HFF-Myc (cell line): Measurements from ENCODE around the gene GRHL3.

Experiments used
- DNase-seq: peaks from one replicate; pipeline ENCODE4 v3.0.0-alpha.2; 2011; ENCODE audit warnings: low read depth; ENCODE audit errors: extremely low read depth
- H3K4me3 ChIP-seq: replicated peaks from 2 replicates; pipeline ENCODE4 v1.5.1; 2011; ENCODE audit warnings: low read depth, mild to moderate bottlenecking, control low read depth, low read length
- TF ChIP-seq, protein P1 (sequence below): IDR thresholded peaks from 2 replicates; pipeline ENCODE4 v1.5.1; 2012; ENCODE audit warnings: mild to moderate bottlenecking, low read depth, low read length, control low read depth; ENCODE audit errors: missing control alignments

GRHL3 gene

DNA sequence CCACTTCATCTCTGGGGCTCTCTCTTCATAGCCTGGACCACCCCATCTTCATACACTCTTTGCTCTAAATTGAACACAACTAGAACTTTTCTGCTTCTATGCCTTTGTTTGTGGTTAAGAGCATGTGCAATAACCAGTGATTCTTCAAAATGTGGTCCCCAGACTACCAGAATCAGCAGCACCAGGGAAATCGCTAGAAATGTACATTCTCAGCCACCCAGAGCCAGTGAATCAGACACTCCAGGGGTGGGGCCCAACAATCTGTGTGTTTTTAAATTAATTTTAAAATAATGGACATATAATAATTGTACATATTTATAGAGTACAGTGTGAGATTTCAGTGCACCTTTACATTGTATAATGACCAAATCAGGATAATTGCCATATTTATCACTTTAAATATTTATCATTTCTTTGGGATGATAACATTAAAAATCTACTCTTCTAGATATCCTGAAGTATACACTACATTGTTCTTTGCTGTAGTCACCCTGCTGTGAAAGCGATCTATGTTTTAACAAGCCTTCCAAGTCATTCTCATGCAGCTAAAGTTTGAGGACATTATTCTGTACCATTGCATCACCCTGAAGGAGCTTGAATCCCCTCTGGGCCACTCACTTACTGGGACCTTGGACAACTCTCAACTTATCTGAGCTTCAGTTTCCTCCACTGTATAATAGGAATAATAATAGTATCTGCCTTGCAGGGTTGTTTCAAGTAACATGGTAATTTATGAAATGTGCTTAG, 10.8 kb downstream of the GRHL3 start:
- H3K4me3 ChIP-seq: no peak overlapping the region
- TF ChIP-seq, protein P1, sequence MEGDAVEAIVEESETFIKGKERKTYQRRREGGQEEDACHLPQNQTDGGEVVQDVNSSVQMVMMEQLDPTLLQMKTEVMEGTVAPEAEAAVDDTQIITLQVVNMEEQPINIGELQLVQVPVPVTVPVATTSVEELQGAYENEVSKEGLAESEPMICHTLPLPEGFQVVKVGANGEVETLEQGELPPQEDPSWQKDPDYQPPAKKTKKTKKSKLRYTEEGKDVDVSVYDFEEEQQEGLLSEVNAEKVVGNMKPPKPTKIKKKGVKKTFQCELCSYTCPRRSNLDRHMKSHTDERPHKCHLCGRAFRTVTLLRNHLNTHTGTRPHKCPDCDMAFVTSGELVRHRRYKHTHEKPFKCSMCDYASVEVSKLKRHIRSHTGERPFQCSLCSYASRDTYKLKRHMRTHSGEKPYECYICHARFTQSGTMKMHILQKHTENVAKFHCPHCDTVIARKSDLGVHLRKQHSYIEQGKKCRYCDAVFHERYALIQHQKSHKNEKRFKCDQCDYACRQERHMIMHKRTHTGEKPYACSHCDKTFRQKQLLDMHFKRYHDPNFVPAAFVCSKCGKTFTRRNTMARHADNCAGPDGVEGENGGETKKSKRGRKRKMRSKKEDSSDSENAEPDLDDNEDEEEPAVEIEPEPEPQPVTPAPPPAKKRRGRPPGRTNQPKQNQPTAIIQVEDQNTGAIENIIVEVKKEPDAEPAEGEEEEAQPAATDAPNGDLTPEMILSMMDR: no peak
- no peak for DNase-seq

DNA sequence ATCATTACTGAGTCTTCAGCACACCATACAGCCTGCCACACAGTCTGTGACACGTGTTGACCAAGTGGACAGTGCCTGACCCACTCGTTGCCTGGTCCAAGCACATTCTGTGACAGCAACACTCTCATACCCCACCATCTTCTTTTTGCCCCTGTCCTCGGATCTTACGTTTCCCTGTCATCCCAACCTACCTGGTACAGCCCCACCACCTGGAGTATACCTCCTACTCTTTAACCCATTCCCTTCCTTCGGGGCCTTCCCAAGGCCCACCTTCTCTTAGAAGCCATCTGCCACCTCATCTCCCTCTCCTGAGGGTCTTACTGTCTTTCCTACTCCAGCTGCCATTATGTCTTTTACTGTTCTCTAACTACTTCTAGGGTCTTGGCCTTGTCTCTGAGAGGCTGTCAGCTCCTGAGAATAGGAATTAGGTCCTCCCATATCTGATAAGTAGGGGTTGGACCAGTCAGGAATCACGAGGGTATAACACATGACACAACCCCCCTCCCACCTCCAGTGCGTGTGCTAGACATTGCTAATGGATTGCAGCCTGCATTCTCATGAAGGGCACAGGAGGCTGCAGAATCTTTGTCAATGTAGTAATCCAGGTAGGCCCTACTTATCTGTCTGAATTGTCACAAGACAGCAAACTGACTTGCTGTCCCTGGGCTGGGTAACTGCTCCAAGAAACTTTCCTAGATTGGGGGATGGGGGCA, 13.0 kb downstream of the GRHL3 start:
- no peak overlapping the region for H3K4me3 ChIP-seq
- DNase-seq: no peak
- TF ChIP-seq, protein P1: no peak

DNA sequence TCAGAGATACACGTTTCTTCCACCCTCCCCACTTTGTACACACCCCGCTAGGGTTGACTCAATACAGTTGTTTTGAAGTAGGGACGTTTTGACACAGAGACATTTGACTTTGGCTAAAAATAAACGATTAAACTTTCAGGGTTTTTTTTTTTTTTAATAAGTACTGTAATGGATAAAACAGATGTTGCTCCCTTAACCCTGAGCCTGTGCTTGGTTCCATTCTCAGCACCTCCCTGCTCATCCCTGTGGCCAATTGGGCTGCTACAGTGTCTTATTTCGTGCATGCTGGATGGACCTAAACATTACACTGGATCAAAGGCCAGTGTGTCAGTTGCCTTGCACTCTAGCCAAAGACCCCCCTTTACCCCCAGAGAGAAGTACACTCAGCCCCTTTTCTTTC, 16.9 kb downstream of the GRHL3 start:
- TF ChIP-seq, protein P1: no peak
- H3K4me3 ChIP-seq: no peak overlapping the region
- DNase-seq: no peak

DNA sequence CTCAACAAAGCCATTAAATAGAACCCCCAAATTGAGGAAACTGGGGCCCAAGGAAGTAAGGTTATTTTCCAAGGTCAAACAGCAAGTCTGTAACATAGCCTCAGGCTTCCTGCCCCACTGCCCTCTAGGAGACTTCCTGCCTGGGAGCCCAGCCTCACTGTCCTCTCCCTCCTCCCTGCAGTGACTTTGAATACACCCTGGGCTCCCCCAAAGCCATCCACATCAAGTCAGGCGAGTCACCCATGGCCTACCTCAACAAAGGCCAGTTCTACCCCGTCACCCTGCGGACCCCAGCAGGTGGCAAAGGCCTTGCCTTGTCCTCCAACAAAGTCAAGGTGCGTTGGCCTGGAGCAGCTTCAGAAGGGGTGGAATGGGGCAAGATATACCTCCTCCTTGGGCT, 18.3 kb downstream of the GRHL3 start:
- no peak overlapping the region for H3K4me3 ChIP-seq
- DNase-seq: no peak
- TF ChIP-seq, protein P1: no peak

DNA sequence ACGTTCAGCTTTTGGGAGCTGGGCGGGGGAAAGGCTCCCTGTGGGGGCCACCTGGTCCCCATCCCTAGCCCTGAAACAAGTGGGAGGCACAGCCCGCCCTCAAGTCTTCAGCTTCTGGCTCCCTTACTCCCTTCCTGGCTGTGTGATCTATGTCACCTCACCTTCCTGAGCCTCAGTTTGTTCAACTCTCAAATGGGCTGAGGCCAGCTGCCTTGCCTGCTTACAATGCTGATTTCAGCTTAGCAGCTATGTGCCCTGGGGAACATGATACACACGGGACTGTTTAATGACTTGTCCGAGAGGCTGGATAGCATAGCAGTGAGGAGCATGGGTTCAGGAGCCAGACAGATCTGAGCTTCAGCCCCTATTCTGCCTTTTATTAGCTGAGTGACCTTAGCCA, 19.3 kb downstream of the GRHL3 start:
- no peak overlapping the region for H3K4me3 ChIP-seq
- DNase-seq: no peak
- TF ChIP-seq, protein P1: no peak

DNA sequence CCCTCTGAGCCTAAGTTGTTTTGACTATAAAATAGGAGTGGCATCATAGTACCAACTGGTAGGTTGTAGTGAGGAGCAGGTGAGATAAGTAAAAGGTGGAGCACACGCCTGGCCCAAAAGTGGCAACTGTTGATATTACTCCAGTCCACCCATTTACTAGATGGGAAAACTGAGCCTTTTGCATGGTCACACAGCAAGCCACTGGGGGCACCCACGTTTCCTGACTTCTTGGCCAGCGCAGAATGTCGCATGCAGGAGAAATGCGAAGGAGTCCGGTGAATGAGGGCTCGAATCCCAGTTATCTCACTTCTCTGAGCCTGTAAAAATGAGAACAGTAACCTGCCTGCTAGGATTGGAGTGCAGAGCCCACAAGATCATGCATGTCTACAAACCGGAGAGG, 20.8 kb downstream of the GRHL3 start:
- no peak for DNase-seq
- TF ChIP-seq, protein P1: no peak

More for the DNA sequence above, 20.8 kb downstream of the GRHL3 start:
- no peak overlapping the region for H3K4me3 ChIP-seq
